Activated naive CD4-positive, alpha-beta T cell treated with anti-CD3 and anti-CD28 coated beads for 36 hours (primary cell): ENCODE results near the gene FAT2. TPM values are rescaled to one million over a fixed set of nuclear protein-coding genes. Genes with fewer than 3 reads are reported as not detected.

Experiments used
- CTCF ChIA-PET: fragments of 350-600 bp; sonication (Branson Sonifier 250); formaldehyde crosslinking; loops from one replicate; lab custom pipeline; 2021; ENCODE audit warnings: antibody characterized with exemption; lab: Charles Lee
- DNase-seq: peaks from one replicate; pipeline ENCODE4 v3.0.0-alpha.2; 2020
- H3K27ac Mint-ChIP-seq: one replicate; pipeline ENCODE4 v1.8.0; 2021; ENCODE audit warnings: mild to moderate bottlenecking, mixed read lengths
- H3K27me3 Mint-ChIP-seq: one replicate; pipeline ENCODE4 v1.8.0; 2021; ENCODE audit warnings: low read depth, mixed read lengths
- H3K36me3 Mint-ChIP-seq: one replicate; pipeline ENCODE4 v1.8.0; 2021; ENCODE audit warnings: low read depth, mixed read lengths
- H3K4me1 Mint-ChIP-seq: one replicate; pipeline ENCODE4 v1.8.0; 2021; ENCODE audit warnings: low read depth, mixed read lengths
- H3K4me3 Mint-ChIP-seq: one replicate; pipeline ENCODE4 v1.8.0; 2021; ENCODE audit warnings: mild to moderate bottlenecking, moderate library complexity, mixed read lengths
- H3K9me3 Mint-ChIP-seq: one replicate; pipeline ENCODE4 v1.8.0; 2021; ENCODE audit warnings: mixed read lengths
- intact Hi-C: fragments of 100-400 bp; cut with micrococcal nuclease; formaldehyde crosslinking; loops from one replicate; pipeline ENCODE4 v1.15.1; 2023
- total RNA-seq, 2 experiments: library from RNA; stranded (reverse); gene quantifications; one replicate each; pipeline ENCODE4 v1.2.3, GENCODE V29; 2021

Gene FAT2
- total RNA-seq, 2 experiments from 2014 or later, result not detected

- Mint-ChIP-seq H3K36me3 (no peaks in the 10 kb centered on the region), H3K9me3 (no peaks in the 10 kb centered on the region), H3K4me1 (peaks cover 15% of the 10 kb centered on the region), H3K4me3 (no peak overlapping the region), H3K27ac (no peak overlapping the region), H3K27me3 (no peaks in the 10 kb centered on the region)
- intact Hi-C loops, result no loop called here
- CTCF ChIA-PET, result no interaction called here
- DNase-seq, result no peak
Measured at GRCh38 chr5:151608522-151608921, 17.4 kb upstream of the FAT2 start.

- peaks cover 4% of the 10 kb centered on the region for H3K4me1 Mint-ChIP-seq
- no peak overlapping the region for H3K4me3 Mint-ChIP-seq
- H3K27ac Mint-ChIP-seq, result no peak overlapping the region
- H3K36me3 Mint-ChIP-seq, result no peaks in the 10 kb centered on the region
- CTCF ChIA-PET, result no interaction called here
- H3K9me3 Mint-ChIP-seq, result no peaks in the 10 kb centered on the region
- intact Hi-C loops, result no loop called here
- no peak for DNase-seq
- no peaks in the 10 kb centered on the region for H3K27me3 Mint-ChIP-seq
Measured at GRCh38 chr5:151607304-151607703, 16.2 kb upstream of the FAT2 start.

- Mint-ChIP-seq H3K27me3 (no peaks in the 10 kb centered on the region), H3K4me1 (no peaks in the 10 kb centered on the region), H3K4me3 (no peak overlapping the region), H3K36me3 (no peaks in the 10 kb centered on the region), H3K9me3 (no peaks in the 10 kb centered on the region), H3K27ac (no peak overlapping the region)
- DNase-seq, result no peak
- intact Hi-C loops, result no loop called here
- CTCF ChIA-PET, result no interaction called here
Measured at GRCh38 chr5:151605559-151605958, 14.4 kb upstream of the FAT2 start.

- no peak overlapping the region for H3K4me3 Mint-ChIP-seq
Measured at GRCh38 chr5:151602806-151603205, 11.7 kb upstream of the FAT2 start.

GRCh38 chr5:151601391-151601790, 10.3 kb upstream of the FAT2 start:
- Mint-ChIP-seq H3K4me1 (no peaks in the 10 kb centered on the region), H3K36me3 (no peaks in the 10 kb centered on the region), H3K9me3 (no peaks in the 10 kb centered on the region), H3K4me3 (no peak overlapping the region), H3K27ac (no peak overlapping the region), H3K27me3 (no peaks in the 10 kb centered on the region)
- intact Hi-C loops, result no loop called here
- CTCF ChIA-PET, result interaction anchor here (0.8 kb wide), 1 partner anchor 11 kb away, joined by 4 read pairs; no protein-coding TSS in a partner anchor
- no peak for DNase-seq

More at GRCh38 chr5:151602806-151603205, 11.7 kb upstream of the FAT2 start:
- no peak overlapping the region for H3K27ac Mint-ChIP-seq
- no peaks in the 10 kb centered on the region for H3K9me3 Mint-ChIP-seq
- intact Hi-C loops, result no loop called here
- CTCF ChIA-PET, result no interaction called here
- no peak for DNase-seq
- H3K4me1 Mint-ChIP-seq, result no peaks in the 10 kb centered on the region
- H3K27me3 Mint-ChIP-seq, result no peaks in the 10 kb centered on the region
- no peaks in the 10 kb centered on the region for H3K36me3 Mint-ChIP-seq

GRCh38 chr5:151600069-151600665, 9.0 kb upstream of the FAT2 start:
- Mint-ChIP-seq H3K4me1 (no peaks in the 10 kb centered on the region), H3K36me3 (no peaks in the 10 kb centered on the region), H3K27me3 (no peaks in the 10 kb centered on the region), H3K27ac (no peak overlapping the region), H3K9me3 (no peaks in the 10 kb centered on the region), H3K4me3 (no peak overlapping the region)
- no peak for DNase-seq
- CTCF ChIA-PET, result no interaction called here
- intact Hi-C loops, result no loop called here

- H3K9me3 Mint-ChIP-seq, result no peaks in the 10 kb centered on the region
- intact Hi-C loops, result no loop called here
- H3K27me3 Mint-ChIP-seq, result no peaks in the 10 kb centered on the region
- no peak overlapping the region for H3K4me3 Mint-ChIP-seq
- H3K36me3 Mint-ChIP-seq, result no peaks in the 10 kb centered on the region
- CTCF ChIA-PET, result interaction anchor here (0.6 kb wide), 1 partner anchor 145 kb away, joined by 5 read pairs; no protein-coding TSS in a partner anchor
- DNase-seq, result no peak
- H3K27ac Mint-ChIP-seq, result no peak overlapping the region
- H3K4me1 Mint-ChIP-seq, result no peaks in the 10 kb centered on the region
Measured at GRCh38 chr5:151598984-151599383, 7.9 kb upstream of the FAT2 start.

- Mint-ChIP-seq H3K9me3 (no peaks in the 10 kb centered on the region), H3K4me3 (no peak overlapping the region), H3K36me3 (no peaks in the 10 kb centered on the region), H3K4me1 (no peaks in the 10 kb centered on the region), H3K27ac (no peak overlapping the region), H3K27me3 (no peaks in the 10 kb centered on the region)
- intact Hi-C loops, result no loop called here
- no peak for DNase-seq
- CTCF ChIA-PET, result interaction anchor here (0.6 kb wide), 1 partner anchor 145 kb away, joined by 5 read pairs; no protein-coding TSS in a partner anchor
Measured at GRCh38 chr5:151598549-151598948, 7.4 kb upstream of the FAT2 start.

GRCh38 chr5:151597749-151598148, 6.6 kb upstream of the FAT2 start:
- intact Hi-C loops, result no loop called here
- no peak overlapping the region for H3K4me3 Mint-ChIP-seq
- CTCF ChIA-PET, result no interaction called here
- no peaks in the 10 kb centered on the region for H3K27me3 Mint-ChIP-seq
- no peaks in the 10 kb centered on the region for H3K4me1 Mint-ChIP-seq
- no peaks in the 10 kb centered on the region for H3K9me3 Mint-ChIP-seq
- no peak overlapping the region for H3K27ac Mint-ChIP-seq
- H3K36me3 Mint-ChIP-seq, result no peaks in the 10 kb centered on the region
- no peak for DNase-seq

- no peaks in the 10 kb centered on the region for H3K27me3 Mint-ChIP-seq
- CTCF ChIA-PET, result no interaction called here
- no peaks in the 10 kb centered on the region for H3K36me3 Mint-ChIP-seq
- H3K4me3 Mint-ChIP-seq, result no peak overlapping the region
- intact Hi-C loops, result no loop called here
- no peaks in the 10 kb centered on the region for H3K4me1 Mint-ChIP-seq
- H3K9me3 Mint-ChIP-seq, result no peaks in the 10 kb centered on the region
- no peak for DNase-seq
- H3K27ac Mint-ChIP-seq, result no peak overlapping the region
Measured at GRCh38 chr5:151596828-151597539, 5.9 kb upstream of the FAT2 start.

- H3K27me3 Mint-ChIP-seq, result no peaks in the 10 kb centered on the region
- no peaks in the 10 kb centered on the region for H3K36me3 Mint-ChIP-seq
- no peak overlapping the region for H3K27ac Mint-ChIP-seq
- CTCF ChIA-PET, result no interaction called here
- intact Hi-C loops, result no loop called here
- no peaks in the 10 kb centered on the region for H3K4me1 Mint-ChIP-seq
- no peak for DNase-seq
- no peaks in the 10 kb centered on the region for H3K9me3 Mint-ChIP-seq
- H3K4me3 Mint-ChIP-seq, result no peak overlapping the region
Measured at GRCh38 chr5:151595411-151595826, 4.3 kb upstream of the FAT2 start.

GRCh38 chr5:151592855-151593408, 1.8 kb upstream of the FAT2 start:
- Mint-ChIP-seq H3K27me3 (no peaks in the 10 kb centered on the region), H3K4me1 (no peaks in the 10 kb centered on the region), H3K36me3 (no peaks in the 10 kb centered on the region), H3K27ac (no peak overlapping the region), H3K4me3 (no peak overlapping the region), H3K9me3 (no peaks in the 10 kb centered on the region)
- CTCF ChIA-PET, result no interaction called here
- intact Hi-C loops, result no loop called here
- DNase-seq, result no peak
